GM12872 (cell line): Measurements from ENCODE around the gene KIRREL3.

Source experiments
- CTCF ChIP-seq: IDR thresholded peaks from 3 replicates; pipeline ENCODE4 v1.5.1; 2011; ENCODE audit warnings: low read depth, mild to moderate bottlenecking, low read length, moderate library complexity; ENCODE audit not compliant: insufficient read depth

Gene KIRREL3

GRCh38 chr11:126697936-126698335 is 302.6 kb downstream of the KIRREL3 start:
- no peak for TF ChIP-seq CTCF

GRCh38 chr11:126696982-126697381 is 303.6 kb downstream of the KIRREL3 start:
- TF ChIP-seq CTCF, result no peak

GRCh38 chr11:126695293-126695692 is 305.3 kb downstream of the KIRREL3 start:
- TF ChIP-seq CTCF, result no peak

- no peak for TF ChIP-seq CTCF
Observed at GRCh38 chr11:126694065-126694625, 306.4 kb downstream of the KIRREL3 start.

- TF ChIP-seq CTCF, result no peak
Observed at GRCh38 chr11:126687477-126687876, 313.1 kb downstream of the KIRREL3 start.

GRCh38 chr11:126686938-126687337 is 313.6 kb downstream of the KIRREL3 start:
- no peak for TF ChIP-seq CTCF

- no peak for TF ChIP-seq CTCF
Observed at GRCh38 chr11:126683766-126684728, 316.5 kb downstream of the KIRREL3 start.
